Osteoblast (primary cell): ENCODE data around the gene PNPLA2. TPM values are rescaled to one million over a fixed set of nuclear protein-coding genes. Genes with fewer than 3 reads are reported as not detected.

Experiments used
- DNase-seq: peaks from one replicate; pipeline ENCODE4 v3.0.0; 2011; ENCODE audit warnings: low spot score, mixed read lengths; ENCODE audit not compliant: insufficient read length; ENCODE audit errors: missing footprints
- H2AFZ ChIP-seq: 2 replicates; pipeline ENCODE4 v1.6.0; 2011; ENCODE audit warnings: mild to moderate bottlenecking, low read length
- H3K27ac ChIP-seq: 2 replicates; pipeline ENCODE4 v1.5.1; 2011; ENCODE audit warnings: mild to moderate bottlenecking, low read depth, low read length, moderate library complexity
- H3K27me3 ChIP-seq: 2 replicates; pipeline ENCODE4 v1.6.0; 2012; ENCODE audit warnings: mild to moderate bottlenecking, control low read depth, inconsistent platforms, low read length, moderate library complexity; ENCODE audit not compliant: insufficient read depth
- H3K36me3 ChIP-seq: 2 replicates; pipeline ENCODE4 v1.5.1; 2011; ENCODE audit warnings: mild to moderate bottlenecking, low read length, control low read depth, moderate library complexity; ENCODE audit not compliant: insufficient read depth
- H3K4me1 ChIP-seq: 2 replicates; pipeline ENCODE4 v1.5.1; 2011; ENCODE audit warnings: mild to moderate bottlenecking, low read length, control low read depth, moderate library complexity; ENCODE audit not compliant: insufficient read depth
- H3K4me2 ChIP-seq: 2 replicates; pipeline ENCODE4 v1.6.0; 2011; ENCODE audit warnings: mild to moderate bottlenecking, low read length; ENCODE audit not compliant: insufficient read depth
- H3K4me3 ChIP-seq: fragments of 200-600 bp; sonication (generic); 3 replicates; pipeline ENCODE4 v1.5.1; 2012; ENCODE audit warnings: mild to moderate bottlenecking, low read length, inconsistent platforms; ENCODE audit not compliant: insufficient read depth
- H3K79me2 ChIP-seq: 2 replicates; pipeline ENCODE4 v1.6.0; 2012; ENCODE audit warnings: mild to moderate bottlenecking, low read length, control low read depth, inconsistent platforms; ENCODE audit not compliant: insufficient read depth
- H3K9me3 ChIP-seq: 2 replicates; pipeline ENCODE4 v1.5.1; 2011; ENCODE audit warnings: low read depth, low read length, control low read depth
- H4K20me1 ChIP-seq: 2 replicates; pipeline ENCODE4 v1.6.0; 2012; ENCODE audit warnings: mild to moderate bottlenecking, low read length, control low read depth; ENCODE audit not compliant: insufficient read depth
- total RNA-seq: library from RNA; depleted of rRNA; stranded (reverse); fragments of >200 nt; gene quantifications from 2 replicates; pipeline ENCODE4 v1.2.3, GENCODE V29; 2012
- TF ChIP-seq, protein P1 (sequence below): IDR thresholded peaks from 2 replicates; pipeline ENCODE4 v1.5.1; 2011; ENCODE audit warnings: mild to moderate bottlenecking, low read depth, low read length, moderate library complexity; ENCODE audit errors: extremely low read depth

Gene PNPLA2
- total RNA-seq, 1 donor, result 32.6 TPM

GRCh38 chr11:771617-772204, 47.0 kb upstream of the PNPLA2 start:
- no peaks in the 10 kb centered on the region for H3K27me3 ChIP-seq
- no peak overlapping the region for H3K4me3 ChIP-seq
- peak; percentile 84 for DNase-seq
- H3K36me3 ChIP-seq, result peaks cover 50% of the 10 kb centered on the region
- no peak overlapping the region for H2AFZ ChIP-seq
- peaks cover 72% of the 10 kb centered on the region for H3K79me2 ChIP-seq
- TF ChIP-seq, protein P1, sequence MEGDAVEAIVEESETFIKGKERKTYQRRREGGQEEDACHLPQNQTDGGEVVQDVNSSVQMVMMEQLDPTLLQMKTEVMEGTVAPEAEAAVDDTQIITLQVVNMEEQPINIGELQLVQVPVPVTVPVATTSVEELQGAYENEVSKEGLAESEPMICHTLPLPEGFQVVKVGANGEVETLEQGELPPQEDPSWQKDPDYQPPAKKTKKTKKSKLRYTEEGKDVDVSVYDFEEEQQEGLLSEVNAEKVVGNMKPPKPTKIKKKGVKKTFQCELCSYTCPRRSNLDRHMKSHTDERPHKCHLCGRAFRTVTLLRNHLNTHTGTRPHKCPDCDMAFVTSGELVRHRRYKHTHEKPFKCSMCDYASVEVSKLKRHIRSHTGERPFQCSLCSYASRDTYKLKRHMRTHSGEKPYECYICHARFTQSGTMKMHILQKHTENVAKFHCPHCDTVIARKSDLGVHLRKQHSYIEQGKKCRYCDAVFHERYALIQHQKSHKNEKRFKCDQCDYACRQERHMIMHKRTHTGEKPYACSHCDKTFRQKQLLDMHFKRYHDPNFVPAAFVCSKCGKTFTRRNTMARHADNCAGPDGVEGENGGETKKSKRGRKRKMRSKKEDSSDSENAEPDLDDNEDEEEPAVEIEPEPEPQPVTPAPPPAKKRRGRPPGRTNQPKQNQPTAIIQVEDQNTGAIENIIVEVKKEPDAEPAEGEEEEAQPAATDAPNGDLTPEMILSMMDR, result no peak
- H3K4me1 ChIP-seq, result peaks cover 20% of the 10 kb centered on the region
- no peaks in the 10 kb centered on the region for H3K9me3 ChIP-seq
- H4K20me1 ChIP-seq, result peaks cover 65% of the 10 kb centered on the region
- H3K27ac ChIP-seq, result no peak overlapping the region
- H3K4me2 ChIP-seq, result no peak overlapping the region

DNA sequence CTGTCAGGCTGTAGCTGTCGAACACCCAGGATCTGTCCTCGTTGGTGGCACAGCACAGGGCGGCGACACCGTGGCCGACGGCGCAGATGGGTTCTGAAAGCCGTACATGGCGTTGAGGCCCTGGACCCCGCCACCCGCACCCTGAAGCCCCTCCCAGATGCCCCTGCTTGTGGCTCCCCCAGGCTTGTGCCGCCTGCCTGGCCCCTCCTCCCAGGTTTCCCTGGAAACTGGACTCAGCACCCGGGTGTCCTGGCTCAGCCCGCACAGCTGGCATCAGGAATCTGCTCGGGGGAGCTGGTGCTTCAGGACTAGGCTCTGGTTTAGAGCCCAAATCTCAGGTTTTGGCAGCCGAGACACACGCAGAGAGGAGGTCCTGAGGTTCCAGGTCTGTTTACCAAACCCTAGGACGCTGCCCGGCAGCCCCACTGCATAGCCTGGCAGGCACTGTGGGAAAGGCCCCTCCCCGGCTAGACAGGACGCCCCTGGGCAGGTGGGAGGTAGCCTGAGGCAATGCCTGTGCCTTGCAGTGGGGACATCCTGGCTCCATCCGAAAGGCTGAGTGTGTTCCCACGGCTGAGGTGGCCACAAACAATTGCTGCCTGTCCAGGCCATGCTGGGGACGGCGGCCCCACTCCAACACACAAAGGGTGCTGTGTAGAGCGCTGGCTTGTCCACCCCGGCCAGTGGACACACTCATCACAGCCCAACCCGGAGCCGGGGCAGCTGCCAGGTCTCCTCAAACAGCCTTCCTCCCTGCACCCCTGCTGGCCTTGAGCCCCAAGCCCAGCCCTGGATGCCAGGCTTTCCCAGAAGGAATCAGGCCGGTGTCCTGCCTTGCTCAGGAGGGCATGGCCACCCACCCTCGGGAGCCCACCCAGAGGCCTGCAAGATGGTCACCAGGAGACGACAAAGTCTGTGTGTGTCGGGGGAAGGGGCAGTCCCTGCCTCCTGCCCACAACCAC, 46.0 kb upstream of the PNPLA2 start:
- H3K79me2 ChIP-seq, result peaks cover 73% of the 10 kb centered on the region
- peaks cover 15% of the 10 kb centered on the region for H3K4me1 ChIP-seq
- no peak overlapping the region for H3K4me2 ChIP-seq
- H2AFZ ChIP-seq, result no peak overlapping the region
- peaks cover 55% of the 10 kb centered on the region for H4K20me1 ChIP-seq
- H3K27ac ChIP-seq, result no peak overlapping the region
- peaks cover 42% of the 10 kb centered on the region for H3K36me3 ChIP-seq
- TF ChIP-seq, protein P1, result no peak
- no peaks in the 10 kb centered on the region for H3K9me3 ChIP-seq
- peak; percentile 91 for DNase-seq
- no peak overlapping the region for H3K4me3 ChIP-seq
- H3K27me3 ChIP-seq, result no peaks in the 10 kb centered on the region

DNA sequence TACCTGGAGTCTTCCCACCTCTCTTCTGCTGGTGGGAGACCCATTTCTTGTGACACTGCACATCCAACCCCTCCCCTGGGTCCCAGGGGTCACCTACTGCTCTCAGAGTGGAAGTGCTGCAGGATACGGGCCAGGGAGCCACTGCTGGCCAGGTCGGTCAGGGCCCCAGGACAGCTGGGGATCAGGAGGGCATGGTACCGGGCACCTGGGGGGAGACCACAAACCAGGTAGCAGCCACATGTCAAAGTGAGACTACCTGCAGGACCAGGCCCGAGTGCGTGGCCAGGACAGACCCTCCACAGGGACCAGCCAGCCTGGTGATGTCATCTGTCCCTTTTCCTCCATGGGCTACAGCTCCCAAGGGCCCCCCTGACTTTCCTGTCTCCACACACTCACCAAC, 45.3 kb upstream of the PNPLA2 start:
- Histone ChIP-seq H3K27ac (no peak overlapping the region), H3K79me2 (peaks cover 80% of the 10 kb centered on the region), H3K9me3 (no peaks in the 10 kb centered on the region), H2AFZ (no peak overlapping the region), H3K4me1 (peaks cover 20% of the 10 kb centered on the region), H4K20me1 (peaks cover 58% of the 10 kb centered on the region), H3K4me3 (no peak overlapping the region), H3K36me3 (peaks cover 42% of the 10 kb centered on the region), H3K27me3 (no peaks in the 10 kb centered on the region), H3K4me2 (no peak overlapping the region)
- DNase-seq, result peak; percentile 62
- TF ChIP-seq, protein P1, result no peak

DNA sequence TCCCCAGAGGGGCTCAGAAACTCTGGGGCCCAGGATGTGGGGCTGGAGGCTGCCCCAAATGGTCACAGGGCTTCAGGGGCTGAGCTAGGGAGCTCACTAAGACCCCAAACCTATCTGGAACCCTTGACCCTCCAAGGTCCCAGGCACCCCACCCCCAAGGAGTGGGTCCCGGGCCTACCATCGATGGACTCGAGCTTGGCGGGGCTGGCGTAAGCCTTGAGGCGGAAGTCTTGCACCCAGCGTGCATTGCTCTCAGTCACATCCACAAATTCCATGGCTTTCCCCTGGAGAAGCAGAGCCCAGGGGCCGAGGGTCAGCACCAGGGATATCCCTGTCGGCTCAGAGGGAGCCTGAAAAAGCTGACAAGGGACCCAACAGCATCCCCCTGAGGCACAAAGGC, 44.9 kb upstream of the PNPLA2 start:
- Histone ChIP-seq H3K9me3 (no peaks in the 10 kb centered on the region), H3K4me3 (no peak overlapping the region), H3K79me2 (peaks cover 84% of the 10 kb centered on the region), H3K4me1 (peaks cover 20% of the 10 kb centered on the region), H2AFZ (no peak overlapping the region), H3K36me3 (peaks cover 42% of the 10 kb centered on the region), H3K27me3 (no peaks in the 10 kb centered on the region), H3K27ac (no peak overlapping the region), H4K20me1 (peaks cover 58% of the 10 kb centered on the region), H3K4me2 (no peak overlapping the region)
- DNase-seq, result peak; percentile 73
- TF ChIP-seq, protein P1, result no peak
